GM12873 (cell line): ENCODE data around the gene VTI1B.

Experiments used
- TF ChIP-seq, protein P1 (sequence below): IDR thresholded peaks from 2 replicates; pipeline ENCODE4 v1.5.1; 2012; ENCODE audit warnings: low read depth, mild to moderate bottlenecking, moderate library complexity, low read length, control low read depth; ENCODE audit not compliant: insufficient read depth; ENCODE audit errors: missing control alignments

VTI1B gene

DNA sequence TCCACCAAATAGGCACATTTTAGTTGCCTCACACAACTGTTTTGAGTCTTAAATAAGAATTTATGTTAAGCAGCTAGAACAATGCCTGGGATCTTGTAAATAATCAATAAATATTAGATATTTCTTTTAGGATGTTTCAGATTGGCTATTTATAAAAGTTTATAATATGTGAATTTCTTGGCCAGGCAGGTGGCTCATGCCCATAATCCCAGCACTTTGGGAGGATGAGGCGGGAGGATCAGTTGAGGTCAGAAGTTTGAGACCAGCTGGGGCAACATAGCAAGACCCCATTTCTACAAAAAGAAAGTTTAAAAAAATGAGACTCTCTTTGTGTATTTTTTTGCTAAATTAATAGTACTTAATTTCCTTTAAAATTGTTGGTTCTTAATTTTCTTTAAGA, 33.0 kb downstream of the VTI1B start:
- TF ChIP-seq, protein P1, sequence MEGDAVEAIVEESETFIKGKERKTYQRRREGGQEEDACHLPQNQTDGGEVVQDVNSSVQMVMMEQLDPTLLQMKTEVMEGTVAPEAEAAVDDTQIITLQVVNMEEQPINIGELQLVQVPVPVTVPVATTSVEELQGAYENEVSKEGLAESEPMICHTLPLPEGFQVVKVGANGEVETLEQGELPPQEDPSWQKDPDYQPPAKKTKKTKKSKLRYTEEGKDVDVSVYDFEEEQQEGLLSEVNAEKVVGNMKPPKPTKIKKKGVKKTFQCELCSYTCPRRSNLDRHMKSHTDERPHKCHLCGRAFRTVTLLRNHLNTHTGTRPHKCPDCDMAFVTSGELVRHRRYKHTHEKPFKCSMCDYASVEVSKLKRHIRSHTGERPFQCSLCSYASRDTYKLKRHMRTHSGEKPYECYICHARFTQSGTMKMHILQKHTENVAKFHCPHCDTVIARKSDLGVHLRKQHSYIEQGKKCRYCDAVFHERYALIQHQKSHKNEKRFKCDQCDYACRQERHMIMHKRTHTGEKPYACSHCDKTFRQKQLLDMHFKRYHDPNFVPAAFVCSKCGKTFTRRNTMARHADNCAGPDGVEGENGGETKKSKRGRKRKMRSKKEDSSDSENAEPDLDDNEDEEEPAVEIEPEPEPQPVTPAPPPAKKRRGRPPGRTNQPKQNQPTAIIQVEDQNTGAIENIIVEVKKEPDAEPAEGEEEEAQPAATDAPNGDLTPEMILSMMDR, result no peak

DNA sequence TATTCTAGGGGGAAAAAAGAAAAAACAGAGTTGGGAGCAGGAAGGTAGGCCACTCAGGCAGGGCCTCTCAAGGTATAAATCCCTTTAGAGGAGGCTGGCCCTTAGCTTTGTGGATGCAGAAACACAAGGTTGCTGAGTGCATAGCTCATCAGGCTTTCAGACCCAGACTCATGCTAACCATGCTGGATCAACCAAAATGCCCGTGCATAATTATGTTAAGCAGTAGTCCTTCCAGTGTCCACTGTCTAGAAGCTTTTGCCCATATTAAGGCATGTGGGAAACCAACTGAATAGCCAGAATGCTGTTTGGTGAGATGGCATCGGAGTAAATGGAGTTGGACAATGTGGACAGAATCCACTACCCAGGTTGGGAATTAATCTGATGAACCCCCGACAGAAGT, 35.8 kb downstream of the VTI1B start:
- TF ChIP-seq, protein P1, result no peak

- TF ChIP-seq, protein P1, result no peak
These were observed 38.0 kb downstream of the VTI1B start for GRCh38 chr14:67636361-67636919.

GRCh38 chr14:67633451-67634147, 40.8 kb downstream of the VTI1B start:
- TF ChIP-seq, protein P1, result no peak

DNA sequence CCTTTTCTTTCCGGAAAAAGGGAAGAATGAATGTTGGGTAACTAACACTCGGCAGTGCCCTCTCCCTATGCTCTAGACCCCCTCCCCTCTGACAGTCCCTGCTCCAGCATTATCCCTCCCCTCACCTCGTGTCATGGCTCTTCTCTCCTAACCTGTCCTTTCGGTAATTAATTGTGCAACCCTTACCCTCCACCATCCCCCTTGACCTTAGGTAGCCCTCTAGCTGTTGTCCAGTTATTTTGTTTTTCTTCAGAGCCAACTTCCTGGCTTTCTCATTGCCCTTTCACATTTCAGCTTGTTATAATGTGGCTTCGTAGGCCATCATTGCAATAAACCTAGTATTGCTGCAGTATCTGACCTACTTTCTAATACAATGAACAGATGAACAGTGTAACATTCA, 43.5 kb downstream of the VTI1B start:
- TF ChIP-seq, protein P1, result no peak

DNA sequence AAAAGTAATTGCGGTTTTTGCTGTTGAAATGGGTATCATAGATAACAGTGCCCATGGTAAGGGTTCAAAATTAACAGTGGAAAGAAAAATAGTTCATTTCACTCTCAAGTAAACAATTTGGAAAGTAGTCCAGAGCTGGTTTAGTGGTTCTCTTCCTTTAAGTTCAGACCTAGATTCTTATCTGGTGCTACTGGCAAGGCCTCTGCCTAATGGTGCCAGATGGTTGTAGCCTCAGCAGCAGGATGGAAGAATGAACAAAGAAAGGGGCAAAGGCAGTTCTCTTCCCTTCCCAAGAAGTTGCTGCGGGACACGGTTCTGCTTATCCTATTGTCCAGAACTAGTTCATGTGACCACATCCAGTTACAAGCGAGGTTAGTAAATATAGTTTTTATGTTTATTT, 44.2 kb downstream of the VTI1B start:
- TF ChIP-seq, protein P1, result no peak

DNA sequence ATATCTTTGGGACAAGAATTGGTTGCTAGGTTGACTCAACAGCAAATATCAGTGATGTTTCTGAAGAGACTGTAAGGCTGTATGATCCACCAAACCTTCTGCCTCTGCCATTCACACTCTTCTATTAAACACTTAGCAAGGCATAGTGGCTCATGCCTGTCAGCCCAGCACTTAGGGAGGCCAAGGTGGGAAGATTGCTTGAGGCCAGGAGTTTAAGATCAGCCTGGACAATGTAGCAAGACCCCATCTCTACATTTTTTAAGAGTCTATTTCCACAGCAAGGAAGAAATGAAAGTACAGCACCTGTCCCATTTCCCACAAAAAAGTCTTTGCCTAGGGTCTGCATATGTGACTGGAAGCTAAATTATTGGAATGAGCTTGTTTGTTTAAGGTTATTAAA, 46.9 kb downstream of the VTI1B start:
- TF ChIP-seq, protein P1, result no peak
